ENCODE measurements around the gene NPM3.
"Not testable (repeated sequence)": the region's sequence is repeated elsewhere in the genome, so short reads cannot be mapped to it uniquely, and the experiment has no call there.

The NPM3 gene

DNA sequence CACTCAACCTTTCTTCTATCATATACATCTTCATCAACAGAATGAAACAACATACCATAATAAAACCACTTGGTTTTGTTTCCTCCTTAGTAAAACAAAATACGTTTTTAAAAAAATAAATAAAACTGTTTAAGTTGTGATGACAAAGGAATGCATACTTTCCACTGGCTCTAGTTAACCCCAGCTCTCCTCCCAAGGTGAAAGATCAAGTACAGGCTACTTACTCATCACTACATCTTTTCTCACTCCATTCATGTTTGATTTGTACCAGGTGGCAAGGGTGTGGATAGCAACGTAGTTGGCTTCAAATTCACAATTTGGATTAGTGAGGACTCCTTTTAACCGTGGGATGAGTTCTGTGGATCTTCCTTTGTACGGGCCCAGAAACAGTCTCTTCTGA lies 20.3 kb upstream of the NPM3 start:
- no peak for DNase-seq

DNA sequence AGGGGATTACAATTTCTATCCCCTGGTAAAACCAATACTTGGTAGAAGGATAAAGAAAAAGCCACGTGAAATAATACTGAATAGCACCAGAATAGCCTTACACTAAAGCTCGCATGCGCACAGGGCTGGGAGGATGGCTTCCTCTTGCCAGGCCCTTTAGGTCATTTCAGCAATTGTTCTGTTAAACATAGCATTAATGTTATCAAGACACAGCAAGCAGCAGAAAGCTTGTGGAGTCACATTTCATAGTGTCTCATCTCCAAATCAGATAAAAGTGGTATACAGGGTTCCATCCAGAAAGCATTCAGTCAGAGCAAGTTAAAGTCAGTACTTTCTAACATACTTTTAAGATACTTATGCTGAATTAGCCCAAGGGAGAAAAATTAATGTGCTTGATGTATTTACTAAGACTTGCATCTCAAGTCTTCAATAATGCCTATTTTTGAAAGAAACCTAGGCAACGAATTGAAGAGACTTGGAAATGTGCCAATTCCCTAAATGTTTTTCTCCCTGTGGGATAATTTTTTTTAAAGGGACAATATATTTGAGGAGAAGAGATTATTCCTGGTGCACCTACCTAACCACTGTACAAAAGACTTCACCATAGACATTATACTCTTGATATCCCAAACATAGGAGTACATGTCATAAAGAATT lies 14.3 kb upstream of the NPM3 start:
- no peak for DNase-seq

DNA sequence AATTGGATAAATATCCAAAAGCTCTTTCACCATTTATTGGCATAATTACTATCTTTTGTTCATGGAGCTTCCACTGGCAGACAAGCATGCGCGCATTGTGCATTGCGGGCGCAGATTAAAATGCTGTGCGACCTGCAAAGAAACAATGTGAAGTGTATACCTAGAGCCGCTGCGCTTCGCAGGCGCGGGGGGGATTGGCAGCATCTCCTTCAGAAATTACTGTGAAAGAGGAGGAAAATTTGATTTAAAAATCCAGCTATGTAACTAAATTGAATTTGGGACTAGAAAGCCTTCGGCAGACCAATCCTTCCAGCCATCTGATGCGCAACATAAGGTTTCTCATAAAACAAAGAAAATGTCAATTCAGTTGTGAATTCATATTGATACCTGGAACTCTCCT lies 10.3 kb upstream of the NPM3 start:
- DNase-seq = no peak

DNA sequence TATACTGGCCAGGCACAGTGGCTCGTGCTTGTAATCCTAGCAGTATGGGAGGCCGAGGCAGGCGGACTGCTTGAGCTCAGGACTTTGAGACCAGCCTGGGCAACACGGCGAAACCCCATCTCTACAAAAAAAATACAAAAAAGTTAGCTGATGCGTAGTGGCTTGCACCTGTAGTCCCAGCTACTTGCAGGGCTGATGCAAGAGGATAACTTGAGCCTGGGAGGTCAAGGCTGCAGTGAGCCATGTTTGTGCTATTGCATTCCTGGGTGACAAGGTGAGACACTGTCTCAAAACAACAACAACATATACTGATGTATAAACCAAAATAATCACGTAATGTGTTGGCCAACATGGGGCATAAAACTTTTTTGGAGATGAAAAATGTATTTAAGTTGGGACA lies 6.4 kb upstream of the NPM3 start:
- no peak for DNase-seq

DNA sequence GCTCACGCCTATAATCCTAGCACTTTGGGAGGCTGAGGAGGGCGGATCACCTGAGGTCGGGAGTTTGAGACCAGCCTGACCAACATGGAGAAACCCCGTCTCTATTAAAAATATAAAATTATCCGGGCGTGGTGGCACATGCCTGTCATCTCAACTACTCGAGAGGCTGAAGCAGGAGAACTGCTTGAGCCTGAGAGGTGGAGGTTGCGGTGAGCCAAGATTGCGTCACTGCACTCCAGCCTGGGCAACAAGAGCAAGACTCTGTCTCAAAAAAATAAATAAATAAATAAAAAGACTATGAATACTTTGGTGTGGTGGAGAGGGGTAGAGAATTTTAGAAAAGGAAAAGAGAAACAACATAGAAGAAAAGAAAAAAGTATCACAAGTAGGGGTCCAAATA lies 6.0 kb upstream of the NPM3 start:
- DNase-seq = not testable (repeated sequence)

DNA sequence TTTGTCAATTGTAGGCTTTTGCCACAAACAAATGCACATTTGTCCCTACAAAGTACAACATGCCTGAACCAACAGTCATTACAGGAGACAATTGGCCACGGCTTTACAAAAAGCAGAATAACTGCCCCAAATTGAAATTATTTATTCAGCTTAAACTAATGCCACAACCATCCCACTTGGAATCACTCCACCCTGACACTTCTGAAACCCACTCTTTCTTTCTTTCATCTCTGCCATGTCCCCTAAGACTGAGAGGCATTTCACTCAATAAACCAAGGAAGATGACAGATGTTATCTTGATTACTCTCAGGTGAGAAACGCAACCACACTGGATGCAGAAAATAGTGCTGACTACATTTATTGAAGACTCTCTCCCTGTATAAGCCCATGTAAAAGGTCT lies 2.6 kb upstream of the NPM3 start:
- no peak for DNase-seq

DNA sequence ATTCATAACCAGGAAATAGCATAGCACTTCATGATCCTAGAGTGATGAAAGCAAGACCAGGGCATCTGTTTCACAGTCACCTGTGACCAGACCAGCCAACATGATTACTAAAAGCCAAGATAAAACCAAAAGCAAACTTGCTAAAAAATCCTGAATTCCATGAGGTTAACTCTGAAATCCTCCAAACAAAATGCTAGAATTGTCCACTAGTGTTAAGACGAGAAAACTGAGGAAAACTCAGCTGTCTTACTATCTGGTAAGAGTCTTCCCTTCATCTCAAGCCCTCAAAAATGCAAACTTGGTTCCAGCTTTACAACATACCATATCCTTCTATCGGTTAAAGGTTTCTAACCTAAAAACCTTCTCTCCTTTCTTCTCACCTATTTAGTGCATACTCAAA lies 1.3 kb upstream of the NPM3 start:
- no peak for DNase-seq

DNA sequence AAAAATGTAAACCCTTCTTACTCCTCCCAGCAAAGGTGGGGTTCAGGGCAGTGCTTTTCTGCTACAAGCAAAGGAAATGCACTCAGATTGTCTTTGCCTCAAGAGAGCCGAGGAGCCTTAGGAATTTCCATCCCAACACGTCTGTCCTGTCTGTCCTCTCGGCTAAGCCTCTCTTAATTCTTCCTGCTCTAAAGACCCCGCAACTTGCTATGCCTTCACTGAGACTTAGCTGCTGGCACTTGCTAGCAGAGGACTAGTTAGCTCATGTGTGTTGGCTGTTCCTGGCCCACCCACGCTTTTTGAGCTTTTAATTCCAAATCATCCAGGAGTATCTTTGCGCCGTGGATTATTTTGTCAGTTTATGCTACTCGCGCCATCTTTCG lies 481 bp upstream of the NPM3 start:
- DNase-seq = no peak

DNA sequence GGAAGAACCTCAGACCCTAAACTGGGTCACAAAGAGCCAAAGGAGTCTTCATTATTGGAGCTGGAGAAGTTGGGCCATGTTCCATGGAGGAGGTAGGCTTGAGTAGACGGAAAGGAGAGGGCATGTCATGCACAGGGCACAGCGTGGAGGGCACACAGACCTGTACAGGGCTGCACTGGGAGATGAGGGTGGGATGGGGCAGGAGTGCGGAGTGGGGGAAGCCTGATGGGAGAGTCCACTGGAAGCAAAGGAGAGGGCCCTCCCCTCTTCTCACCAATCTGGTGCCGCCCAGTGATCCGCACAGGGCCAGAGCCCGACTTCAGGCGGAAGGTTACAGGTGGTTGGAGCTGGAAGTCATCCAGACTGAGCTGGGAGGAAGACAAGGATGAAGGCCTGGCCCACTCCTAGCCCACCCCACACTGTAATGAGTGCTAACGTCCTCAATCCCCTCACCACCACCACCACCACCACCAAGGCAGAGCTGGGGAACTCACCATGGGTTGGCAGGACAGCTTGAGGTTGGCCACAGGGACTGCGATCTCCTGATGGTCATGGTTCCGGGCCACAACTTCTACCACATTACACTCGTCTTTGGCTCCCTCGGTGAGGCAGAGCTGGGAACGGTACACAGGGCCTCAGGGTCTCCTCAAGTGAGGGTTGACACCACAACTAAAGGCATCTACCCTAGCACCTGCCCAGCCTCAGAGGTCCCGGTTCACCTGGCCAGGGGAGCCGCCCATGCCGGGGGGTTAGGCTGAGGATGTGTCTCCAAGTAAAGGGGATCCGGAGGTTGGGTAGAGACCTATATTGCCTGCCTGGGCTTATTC lies 1.0 kb downstream of the NPM3 start:
- DNase-seq = no peak

DNA sequence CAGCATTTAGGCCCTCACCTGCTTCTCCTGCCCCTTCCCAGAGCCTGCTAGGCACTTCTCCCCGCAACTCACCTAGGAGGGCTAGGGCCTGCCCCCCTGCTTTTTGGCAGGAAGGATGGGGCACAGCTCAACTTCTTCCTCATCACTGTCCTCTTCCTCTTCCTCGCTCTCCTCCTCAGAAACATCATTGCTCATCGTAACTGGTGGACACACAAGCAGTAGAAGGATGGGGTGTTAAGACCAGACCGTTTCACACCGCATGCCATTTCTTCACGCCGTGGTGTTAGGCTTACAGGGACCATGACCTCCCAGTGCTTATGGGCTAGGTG lies 1.6 kb downstream of the NPM3 start:
- DNase-seq = no peak

DNA sequence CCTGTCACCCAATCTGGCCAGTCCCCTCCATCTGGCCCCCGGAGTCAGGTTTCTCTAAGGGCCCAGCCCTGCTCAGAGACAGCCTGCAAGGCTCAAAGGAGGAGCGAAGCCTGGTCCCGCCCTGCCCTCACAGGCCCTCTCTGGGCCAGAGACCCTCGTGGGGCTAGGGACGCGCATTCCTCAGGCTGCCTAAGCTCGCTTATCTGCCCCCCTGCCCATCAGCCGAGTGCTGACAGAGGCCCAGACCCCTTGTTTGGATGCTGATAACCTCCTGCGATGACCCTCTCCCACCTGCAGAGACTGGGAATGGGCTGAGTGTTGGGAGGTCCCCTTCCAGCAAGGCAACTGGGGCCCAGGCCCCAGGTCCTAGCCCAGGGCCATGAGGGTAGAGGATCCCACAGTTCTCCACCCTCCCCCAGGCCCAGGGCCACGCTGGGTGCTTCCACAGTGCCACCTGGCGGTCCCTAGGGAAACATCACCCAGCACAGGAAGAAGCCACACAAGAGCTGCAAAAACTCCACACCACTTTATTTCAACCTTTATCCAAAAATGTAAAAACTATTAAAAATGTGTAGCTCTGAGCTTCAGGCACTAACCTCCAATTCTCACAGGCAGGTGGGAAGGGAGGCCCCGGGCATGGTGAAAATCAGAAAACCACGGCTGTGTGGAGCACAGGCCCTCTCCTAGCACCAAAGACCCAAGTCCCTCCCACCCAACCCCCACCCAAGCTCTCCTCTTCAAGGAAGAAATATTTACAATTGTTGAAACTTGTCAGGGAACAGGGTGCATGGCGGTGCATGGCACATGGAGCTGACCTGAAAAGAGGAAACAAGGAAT lies 2.2 kb downstream of the NPM3 start:
- DNase-seq = peak; percentile 97

DNA sequence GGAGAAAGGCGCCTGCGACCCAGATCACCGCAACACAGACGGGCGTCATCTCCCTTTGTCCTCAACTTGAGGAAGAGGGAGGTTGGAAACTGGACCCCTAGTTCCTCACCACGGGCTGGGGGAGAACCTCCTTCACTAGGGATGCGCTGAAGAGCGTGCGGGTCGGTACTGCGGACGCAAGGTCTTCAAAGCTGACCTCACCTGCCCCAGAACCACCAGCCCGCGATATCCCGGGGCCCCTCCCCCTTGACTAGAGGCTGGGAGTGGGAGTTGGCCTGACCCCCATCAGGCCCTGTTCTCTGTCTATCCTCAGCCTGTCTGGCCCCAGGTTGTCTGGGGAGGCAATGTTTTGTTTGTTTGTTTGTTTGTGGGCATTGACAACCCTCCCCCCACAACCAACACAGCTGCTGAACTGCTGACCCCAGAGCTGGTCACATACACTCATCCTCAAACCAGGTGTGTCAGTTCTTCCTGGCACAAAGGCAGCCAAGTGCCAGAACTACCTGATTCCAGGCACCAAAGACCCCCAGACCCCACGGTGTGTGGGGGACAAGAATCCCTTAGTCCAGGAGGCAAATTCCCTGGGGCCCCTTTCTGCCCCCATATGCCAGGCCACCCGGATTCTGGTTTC lies 2.9 kb downstream of the NPM3 start:
- DNase-seq = no peak

DNA sequence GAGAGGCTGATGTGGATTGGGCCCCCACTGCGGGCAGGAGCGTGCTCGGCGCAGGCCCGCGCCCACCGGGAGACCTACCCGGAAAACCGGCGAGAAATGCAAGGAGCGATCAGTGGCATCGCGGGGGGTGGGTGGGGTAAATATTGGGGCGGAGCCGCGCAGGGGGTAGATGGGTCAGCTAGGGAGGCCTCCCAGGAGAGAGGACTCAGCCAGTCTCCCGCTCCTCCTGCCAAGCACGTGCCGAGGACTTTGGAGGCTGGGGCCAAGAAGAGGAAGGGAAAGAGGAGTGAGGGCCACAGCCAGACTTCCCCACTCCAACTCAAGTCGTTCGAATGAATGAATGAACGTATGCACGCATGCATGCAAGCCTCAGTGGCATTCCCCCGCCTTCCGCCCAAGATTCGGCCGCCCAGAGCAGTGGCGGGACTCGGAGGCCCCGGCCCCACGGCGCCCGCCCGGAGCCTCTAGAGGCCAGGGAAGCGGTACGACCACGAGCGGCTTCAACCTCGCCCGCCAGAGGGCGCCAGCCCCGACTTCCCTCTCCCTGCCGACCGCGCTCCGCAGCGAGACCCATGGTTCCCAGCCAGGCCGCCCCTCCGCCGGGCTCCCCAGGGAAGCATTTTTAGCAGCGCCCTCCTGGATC lies 3.6 kb downstream of the NPM3 start:
- peak; percentile 98 for DNase-seq

DNA sequence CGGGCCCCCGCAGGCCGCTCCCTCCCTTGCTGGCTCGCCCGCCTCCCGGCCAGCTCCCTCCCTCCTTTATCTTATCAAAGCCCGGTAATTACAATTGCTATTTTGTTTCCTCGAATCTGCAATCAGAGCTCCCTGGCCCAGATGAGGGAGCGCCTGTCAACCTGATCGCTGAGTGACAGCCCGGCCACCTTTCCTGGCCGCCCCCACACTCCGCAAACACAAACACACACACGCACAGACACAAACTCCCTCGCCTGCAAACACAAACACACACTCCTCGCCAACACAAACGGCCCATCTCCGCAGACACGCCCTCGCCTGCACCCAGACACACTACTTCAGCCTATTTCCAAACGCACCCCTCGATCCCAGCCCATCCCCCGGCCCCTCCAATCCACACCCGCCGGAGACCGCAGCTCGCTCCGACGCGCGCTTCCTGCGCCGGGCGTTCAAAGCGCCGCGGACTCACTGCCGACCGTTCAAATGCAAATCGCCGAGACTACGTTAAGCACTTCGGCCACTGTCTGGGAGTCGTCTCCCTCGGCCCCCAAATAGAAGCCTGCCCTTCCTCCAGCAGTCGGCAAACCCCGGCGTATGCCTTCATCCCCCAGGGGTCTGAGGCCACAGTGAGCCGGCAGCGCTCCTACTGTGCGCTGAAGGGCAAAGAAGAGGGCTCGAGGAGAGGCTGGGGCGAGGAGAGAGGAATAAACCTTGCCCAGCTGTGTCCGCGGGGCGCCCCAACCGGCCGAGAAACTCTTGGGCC lies 4.3 kb downstream of the NPM3 start:
- DNase-seq = no peak

DNA sequence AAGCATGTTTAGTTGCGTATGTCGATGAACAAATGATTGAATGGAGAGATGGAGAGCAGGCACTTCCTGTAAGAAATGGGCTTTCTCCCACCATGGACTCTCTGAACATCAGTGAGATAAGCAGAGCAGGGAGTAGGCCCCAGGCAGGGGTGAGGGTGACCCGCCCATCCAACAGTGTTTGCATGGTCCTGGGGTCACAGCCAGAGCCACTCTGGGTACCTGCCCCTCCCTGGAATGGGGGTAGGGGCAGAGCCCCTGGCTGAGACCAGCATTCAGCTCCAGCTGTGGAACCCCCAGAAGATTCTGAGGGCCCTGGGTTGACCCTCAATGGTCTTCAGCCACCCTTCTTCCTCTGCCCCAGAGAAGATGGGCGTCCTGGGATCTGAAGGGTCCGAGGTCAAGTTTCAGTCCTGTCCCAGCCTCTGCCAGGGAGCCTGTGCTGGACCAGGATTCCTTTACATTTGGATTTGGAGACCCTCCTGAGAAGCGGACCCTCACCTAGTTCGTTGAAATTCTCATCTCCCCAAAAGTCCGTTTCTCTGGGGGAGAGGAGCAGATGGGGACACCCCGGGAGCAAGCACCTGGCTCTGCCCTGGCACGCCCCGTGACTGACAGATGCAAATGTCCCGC lies 5.0 kb downstream of the NPM3 start:
- no peak for DNase-seq

DNA sequence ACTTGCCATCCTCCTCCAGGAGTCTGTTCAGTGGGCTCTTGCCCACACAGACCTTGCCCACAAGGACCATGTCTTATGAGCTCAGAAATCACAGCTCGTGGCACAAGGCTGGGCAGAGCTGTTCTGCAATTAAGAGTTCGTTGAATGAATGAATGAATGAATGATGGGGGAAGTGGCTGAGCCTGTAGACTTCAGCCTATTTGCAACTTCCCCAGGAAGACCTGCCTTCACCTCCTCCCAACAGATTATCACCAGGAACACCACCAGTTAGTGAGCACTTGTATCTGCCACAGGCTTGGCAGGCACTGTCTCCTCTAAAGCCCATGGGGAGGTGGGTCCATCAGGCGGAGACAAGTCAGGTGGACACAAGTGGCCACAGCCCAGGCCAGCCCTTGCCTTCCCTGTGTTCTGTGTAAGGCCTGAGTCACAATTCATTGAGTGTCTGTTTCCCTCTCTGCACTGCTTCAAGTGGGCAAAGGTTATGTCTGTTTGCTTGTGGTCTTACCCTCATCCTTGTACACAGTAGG lies 5.6 kb downstream of the NPM3 start:
- no peak for DNase-seq

DNA sequence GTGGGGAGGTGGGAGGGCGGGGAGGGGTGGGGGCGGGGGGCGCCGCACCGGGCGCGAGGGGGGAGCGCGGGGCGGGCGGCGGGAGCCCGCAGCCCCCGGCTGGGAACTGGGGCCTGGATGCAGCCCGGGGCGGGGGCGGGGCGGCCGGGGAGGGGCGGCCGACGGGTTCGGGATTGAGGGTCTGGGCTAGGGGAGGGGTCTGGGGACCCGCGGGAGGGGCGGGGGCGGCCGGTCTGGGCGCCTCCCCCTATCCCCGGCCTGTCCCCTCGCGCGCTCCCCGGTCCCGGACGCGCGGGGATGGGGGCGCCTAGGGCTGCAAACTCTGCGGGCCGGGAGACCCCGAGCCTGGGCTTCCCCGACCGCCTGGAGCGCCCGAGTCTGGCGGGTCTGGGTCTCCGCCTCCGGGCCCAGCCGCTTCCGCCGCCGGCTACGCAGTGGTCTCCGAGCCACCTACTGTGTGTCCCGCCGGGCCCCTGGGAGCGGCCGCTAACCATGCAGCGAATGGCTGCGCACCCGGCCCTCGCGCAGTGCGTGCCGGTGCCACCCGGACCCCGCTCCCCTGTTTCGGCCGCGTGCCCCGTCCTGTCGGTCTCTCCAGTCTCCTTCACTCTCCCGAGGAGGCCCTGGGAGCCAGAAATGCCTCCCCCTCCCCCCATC lies 7.0 kb downstream of the NPM3 start:
- DNase-seq = no peak

DNA sequence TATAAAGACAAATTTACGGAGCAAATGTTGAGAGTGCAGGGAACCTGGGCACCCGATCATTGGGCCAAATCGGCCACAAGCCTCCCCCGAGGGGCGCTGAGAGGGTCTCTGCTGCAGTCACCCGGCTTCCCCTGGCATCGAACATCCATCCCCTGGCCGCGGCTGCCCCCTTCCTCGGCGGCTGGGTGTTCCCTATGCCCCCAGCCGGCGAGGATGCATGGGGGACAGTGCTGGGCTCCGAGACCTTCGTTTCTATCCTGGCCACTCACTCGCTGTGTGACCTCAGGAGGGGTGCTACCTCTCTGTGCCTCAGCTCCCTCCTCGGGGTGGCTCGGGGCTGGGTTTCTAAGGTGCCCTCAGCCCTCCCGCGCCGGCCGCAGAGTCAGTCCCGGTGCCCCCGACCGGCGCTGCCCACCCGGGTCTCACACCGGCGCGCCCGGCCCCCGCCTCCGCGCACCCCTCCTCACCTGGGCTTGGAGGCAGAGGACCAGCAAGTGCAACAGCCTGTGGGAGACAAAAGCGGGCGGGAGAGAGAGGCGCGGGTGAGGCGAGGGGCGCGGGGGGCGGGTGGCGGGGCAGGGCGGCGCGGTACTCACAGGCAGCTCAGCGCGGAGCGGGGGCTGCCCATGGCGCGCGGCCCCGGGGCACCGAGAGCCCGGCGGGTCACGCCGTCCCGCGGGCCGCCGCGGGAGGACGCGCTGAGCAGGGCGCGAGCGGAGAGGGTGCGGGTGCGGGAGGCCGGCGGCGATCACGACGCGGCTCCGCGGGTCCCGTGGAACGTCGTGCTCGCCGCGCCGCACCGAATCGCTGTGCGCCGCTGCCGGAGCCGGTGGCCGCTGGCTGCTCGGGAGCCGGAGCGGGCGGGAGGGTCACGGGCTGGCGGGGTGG lies 7.7 kb downstream of the NPM3 start, which contains the start of gene FGF8:
TSS of gene FGF8 (minus strand) at position 842 of the 888 bp plus-strand sequence. CDS start at position 628, 214 bp downstream.
- no peak for DNase-seq

DNA sequence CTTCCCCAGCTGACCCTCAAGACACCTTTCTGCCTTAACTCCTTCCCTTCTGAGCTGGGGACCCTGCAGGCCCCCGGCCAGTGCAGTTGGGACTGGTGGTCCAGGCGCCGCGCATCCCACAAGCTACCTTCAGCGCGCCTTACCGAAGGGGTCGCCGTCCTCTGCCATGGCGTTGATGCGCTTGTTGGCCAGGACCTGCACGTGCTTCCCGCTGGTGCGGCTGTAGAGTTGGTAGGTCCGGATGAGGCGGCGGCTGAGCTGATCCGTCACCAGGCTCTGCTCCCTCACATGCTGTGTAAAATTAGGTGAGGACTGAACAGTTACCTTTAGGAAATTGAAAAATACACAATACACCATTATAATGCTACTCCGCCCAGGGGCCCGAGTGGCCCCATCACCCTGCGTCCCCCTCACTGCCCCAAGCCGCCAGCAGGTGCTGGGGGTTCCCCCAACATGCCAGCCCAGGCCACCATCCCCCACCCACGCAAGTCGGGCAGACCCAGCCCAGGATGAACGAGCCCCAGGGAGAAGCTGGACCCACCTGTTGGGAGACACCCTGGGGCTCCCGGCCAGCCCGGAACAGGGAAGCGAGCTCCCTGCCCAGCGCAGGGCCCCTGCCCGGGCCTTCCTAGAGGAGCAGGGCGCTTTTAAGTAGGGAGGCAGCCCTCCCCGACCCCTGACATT lies 8.5 kb downstream of the NPM3 start:
- DNase-seq = no peak
